Choroid plexus epithelial cell (primary cell): ENCODE data around the gene PRKCA.
"Not testable (repeated sequence)": the region's sequence is repeated elsewhere in the genome, so short reads cannot be mapped to it uniquely, and the experiment has no call there.

Source experiments
- DNase-seq: peaks from one replicate; pipeline ENCODE4 v3.0.0-alpha.2; 2010; ENCODE audit warnings: low read depth
- H3K4me3 ChIP-seq: 2 replicates; pipeline ENCODE4 v1.5.1; 2011; ENCODE audit warnings: low read depth, mild to moderate bottlenecking, control low read depth, low read length, moderate library complexity
- TF ChIP-seq, protein P1 (sequence below): conservative IDR thresholded peaks from 2 replicates; pipeline ENCODE4 v1.5.1; 2011; ENCODE audit warnings: low read depth, mild to moderate bottlenecking, control low read depth, inconsistent platforms, low read length, moderate library complexity

Gene PRKCA

DNA sequence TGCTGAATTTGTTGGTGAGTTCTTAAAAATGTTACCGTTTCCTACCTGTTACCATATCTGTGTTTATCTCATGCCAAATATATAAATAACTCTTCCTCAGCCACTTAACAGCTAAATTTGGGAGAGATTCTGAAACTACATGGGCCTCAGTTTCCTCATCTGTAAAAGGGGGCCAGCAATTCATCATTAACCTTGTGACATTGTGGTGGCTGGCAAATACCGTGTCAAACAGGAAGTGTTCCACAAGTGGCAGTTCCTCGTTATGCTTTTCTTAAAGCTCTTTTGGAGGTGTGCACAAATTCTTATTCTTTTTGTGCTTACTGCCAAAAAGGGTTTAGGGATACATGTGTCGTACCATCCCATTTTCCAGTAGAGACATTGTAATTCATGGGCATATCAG, 312.1 kb downstream of the PRKCA start:
- TF ChIP-seq, protein P1, sequence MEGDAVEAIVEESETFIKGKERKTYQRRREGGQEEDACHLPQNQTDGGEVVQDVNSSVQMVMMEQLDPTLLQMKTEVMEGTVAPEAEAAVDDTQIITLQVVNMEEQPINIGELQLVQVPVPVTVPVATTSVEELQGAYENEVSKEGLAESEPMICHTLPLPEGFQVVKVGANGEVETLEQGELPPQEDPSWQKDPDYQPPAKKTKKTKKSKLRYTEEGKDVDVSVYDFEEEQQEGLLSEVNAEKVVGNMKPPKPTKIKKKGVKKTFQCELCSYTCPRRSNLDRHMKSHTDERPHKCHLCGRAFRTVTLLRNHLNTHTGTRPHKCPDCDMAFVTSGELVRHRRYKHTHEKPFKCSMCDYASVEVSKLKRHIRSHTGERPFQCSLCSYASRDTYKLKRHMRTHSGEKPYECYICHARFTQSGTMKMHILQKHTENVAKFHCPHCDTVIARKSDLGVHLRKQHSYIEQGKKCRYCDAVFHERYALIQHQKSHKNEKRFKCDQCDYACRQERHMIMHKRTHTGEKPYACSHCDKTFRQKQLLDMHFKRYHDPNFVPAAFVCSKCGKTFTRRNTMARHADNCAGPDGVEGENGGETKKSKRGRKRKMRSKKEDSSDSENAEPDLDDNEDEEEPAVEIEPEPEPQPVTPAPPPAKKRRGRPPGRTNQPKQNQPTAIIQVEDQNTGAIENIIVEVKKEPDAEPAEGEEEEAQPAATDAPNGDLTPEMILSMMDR, result no peak
- H3K4me3 ChIP-seq, result no peak overlapping the region
- no peak for DNase-seq

DNA sequence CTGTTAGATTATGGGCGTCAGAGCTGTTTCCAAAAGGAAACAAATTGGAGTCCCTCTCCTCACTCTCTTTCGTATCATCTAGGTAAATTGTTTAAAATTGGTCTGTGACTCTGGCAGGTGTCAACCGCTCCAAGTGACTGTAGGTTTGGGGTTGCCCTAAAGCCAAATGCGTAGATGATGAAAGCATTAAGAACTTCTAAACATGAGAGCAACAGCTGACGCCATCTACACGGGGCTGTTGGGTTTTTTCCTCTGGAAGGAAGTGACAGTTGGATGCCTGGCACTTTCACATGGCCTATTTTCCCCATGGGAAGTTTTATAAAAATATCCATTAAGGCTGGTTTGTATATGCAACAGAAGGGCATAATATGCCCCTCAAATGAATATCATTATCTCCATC, 316.8 kb downstream of the PRKCA start:
- TF ChIP-seq, protein P1, result no peak
- no peak overlapping the region for H3K4me3 ChIP-seq
- DNase-seq, result no peak

DNA sequence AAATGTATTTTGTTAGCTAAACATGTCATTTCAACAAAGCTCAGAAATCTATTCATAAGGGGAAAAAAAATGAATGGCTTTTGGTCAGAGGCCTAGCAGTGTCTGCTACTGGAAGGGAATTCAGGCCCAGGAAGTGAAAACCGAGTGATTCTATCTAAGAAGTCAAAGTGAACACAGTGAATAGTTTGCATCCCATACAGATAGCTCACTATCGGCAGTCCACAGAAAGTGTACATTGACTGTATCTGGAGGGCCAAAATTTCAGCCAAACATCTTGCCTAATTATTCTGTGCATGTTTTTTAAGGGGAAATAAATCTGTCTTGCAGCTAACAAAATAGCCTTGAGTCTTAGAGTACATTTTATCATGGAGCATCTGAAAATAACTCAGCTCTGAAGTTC, 318.1 kb downstream of the PRKCA start:
- TF ChIP-seq, protein P1, result no peak
- H3K4me3 ChIP-seq, result no peak overlapping the region
- DNase-seq, result no peak

DNA sequence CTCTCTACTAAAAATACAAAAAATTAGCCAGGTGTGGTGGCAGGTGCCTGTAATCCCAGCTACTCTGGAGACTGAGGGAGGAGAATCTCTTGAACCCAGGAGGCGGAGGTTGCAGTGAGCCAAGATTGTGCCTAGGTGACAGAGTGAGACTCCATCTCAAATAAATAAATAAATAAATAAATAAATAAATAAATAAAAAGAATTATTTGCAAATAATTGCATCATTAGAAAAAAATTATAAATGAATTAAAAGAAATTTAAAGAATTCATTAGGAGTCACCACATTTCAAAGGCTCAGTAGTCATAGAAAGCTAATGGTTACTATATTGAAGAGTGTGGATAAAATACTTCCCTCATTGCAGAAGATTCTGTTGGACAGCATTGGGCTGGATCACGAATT, 322.2 kb downstream of the PRKCA start:
- DNase-seq, H3K4me3 ChIP-seq: not testable (repeated sequence)

DNA sequence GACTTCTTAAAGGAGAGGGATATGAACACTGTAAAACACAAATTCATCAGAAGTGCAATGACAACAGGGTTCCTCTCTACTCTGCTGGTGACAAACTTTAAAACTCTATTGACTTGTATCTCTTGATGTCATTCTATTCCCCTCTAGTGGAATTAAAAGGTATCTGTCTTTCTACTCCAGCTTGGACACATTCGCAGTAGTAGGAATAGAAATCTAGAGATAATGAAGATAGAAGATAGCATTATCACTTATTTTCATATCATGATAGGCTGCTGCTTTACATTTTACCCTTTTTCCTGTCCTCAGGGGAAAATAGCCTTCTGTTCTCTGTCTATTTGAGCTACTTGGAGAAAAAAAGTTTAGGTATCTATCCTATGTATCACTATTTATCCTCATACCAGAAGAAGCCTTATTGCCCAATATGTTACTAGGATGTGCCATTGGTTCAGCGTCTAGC, 322.9 kb downstream of the PRKCA start:
- TF ChIP-seq, protein P1, result peak; percentile 56
- H3K4me3 ChIP-seq, result no peak overlapping the region
- peak; percentile 62 for DNase-seq

DNA sequence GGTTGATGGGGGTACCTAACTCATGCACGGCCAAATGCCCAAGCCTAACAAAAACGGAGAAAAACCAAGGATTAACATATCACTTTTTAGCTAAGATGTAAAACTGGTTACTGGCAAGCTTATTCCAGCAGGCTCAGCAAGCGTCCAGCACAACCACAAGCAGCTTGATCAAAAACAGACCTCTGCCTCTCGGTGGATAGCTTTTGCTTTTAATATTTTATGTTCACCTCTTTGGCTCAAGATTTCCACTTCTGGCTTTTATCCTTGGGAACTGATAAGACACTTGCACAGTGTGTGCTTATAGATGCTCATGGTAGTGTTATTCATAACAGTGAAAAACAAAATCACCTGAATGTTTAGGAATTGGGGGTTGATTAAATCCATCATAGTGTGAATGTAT, 325.6 kb downstream of the PRKCA start:
- DNase-seq, result peak; percentile 34
- H3K4me3 ChIP-seq, result no peak overlapping the region
- TF ChIP-seq, protein P1, result no peak

DNA sequence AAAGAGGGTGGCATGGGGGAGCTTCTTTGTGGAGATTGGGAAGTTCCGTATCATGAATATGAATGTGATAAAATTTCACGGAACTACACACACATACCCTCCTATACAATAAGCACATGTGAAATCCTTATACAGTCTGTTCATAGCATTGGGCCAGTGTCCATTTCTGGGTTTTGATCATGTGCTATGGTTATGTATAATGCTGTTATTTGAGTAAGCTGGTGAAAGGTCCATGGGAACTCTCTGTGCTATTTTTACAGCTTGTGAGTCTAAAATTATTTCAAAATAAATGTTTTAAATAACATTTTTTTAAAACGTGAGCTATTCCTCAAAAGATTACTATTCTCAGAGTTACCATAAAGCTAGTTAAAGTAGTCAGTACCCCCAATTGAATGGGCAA, 327.3 kb downstream of the PRKCA start:
- TF ChIP-seq, protein P1, result no peak
- no peak for DNase-seq
- H3K4me3 ChIP-seq, result no peak overlapping the region

DNA sequence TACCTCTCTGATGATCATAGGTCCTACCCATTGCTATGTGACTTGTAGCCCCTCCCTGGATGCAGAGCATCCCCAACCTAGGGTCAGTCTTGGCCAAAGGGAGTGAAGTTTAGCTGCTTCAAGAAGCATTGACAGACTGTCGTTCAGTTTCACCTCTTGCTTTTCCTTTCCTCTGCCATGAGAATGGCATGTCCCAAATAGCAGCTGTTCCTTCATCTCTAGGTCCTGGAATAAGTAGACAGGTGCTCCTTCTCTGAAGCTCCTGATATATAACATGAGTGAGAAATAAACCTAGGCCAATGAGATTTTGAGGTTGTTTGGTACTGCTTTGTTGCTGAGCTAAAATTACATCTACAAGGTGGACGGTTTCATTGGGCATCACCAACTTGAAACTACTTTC, 328.0 kb downstream of the PRKCA start:
- no peak for DNase-seq
- TF ChIP-seq, protein P1, result no peak
- H3K4me3 ChIP-seq, result no peak overlapping the region
